HG02623 (cell line): ENCODE measurements around the gene NCBP2L.

ENCODE experiments used
- ATAC-seq: cut with Tn5 transposase; IDR thresholded peaks from one replicate; pipeline ENCODE4 v1.9.1; 2021; ENCODE audit warnings: moderate library complexity; ENCODE audit not compliant: unreplicated experiment

NCBP2L gene

GRCh38 chrX:107752043-107752442 is 25.5 kb upstream of the NCBP2L start:
- ATAC-seq: no peak

GRCh38 chrX:107752714-107753113 is 24.8 kb upstream of the NCBP2L start:
- no peak for ATAC-seq

- no peak for ATAC-seq
These were observed 24.3 kb upstream of the NCBP2L start for GRCh38 chrX:107753187-107753586.

- no peak for ATAC-seq
These were observed 21.8 kb upstream of the NCBP2L start for GRCh38 chrX:107755721-107756120.

- no peak for ATAC-seq
These were observed 19.2 kb upstream of the NCBP2L start for GRCh38 chrX:107758231-107758766.

- no peak for ATAC-seq
These were observed 17.0 kb upstream of the NCBP2L start for GRCh38 chrX:107760304-107761077.

- no peak for ATAC-seq
These were observed 13.9 kb upstream of the NCBP2L start for GRCh38 chrX:107763647-107764046.

- no peak for ATAC-seq
These were observed 12.5 kb upstream of the NCBP2L start for GRCh38 chrX:107764845-107765608.

GRCh38 chrX:107766470-107767150 is 10.9 kb upstream of the NCBP2L start:
- ATAC-seq: no peak

- no peak for ATAC-seq
These were observed 9.5 kb upstream of the NCBP2L start for GRCh38 chrX:107768051-107768450.

GRCh38 chrX:107769581-107770317 is 7.8 kb upstream of the NCBP2L start:
- no peak for ATAC-seq

GRCh38 chrX:107773206-107773605 is 4.3 kb upstream of the NCBP2L start:
- ATAC-seq: no peak

- no peak for ATAC-seq
These were observed 3.6 kb upstream of the NCBP2L start for GRCh38 chrX:107773906-107774435.

GRCh38 chrX:107775000-107775733 is 2.4 kb upstream of the NCBP2L start:
- ATAC-seq: no peak

GRCh38 chrX:107775734-107776511 is 1.6 kb upstream of the NCBP2L start, which contains the start of gene TSC22D3:
TSS of gene TSC22D3 (minus strand) at chrX:107775787. CDS start at chrX:107775419, 368 bp downstream.
- peak; percentile 77 for ATAC-seq

- peak; percentile 76 for ATAC-seq
These were observed 641 bp upstream of the NCBP2L start for GRCh38 chrX:107776649-107777535.

- ATAC-seq: no peak
These were observed 3.0 kb downstream of the NCBP2L start for GRCh38 chrX:107780525-107780924.

- no peak for ATAC-seq
These were observed 10.3 kb downstream of the NCBP2L start for GRCh38 chrX:107787827-107788226.
